A549 (cell line): ENCODE data around the gene NFKBIE. TPM values are rescaled to one million over a fixed set of nuclear protein-coding genes. Genes with fewer than 3 reads are reported as not detected.
A peak's percentile ranks its signal among the peaks of the same experiment; 100 is the strongest.

Experiments
- ATAC-seq, 2 experiments: fragments of 200-7000 bp in 1 of 2; fragments of >200 bp in 1 of 2; cut with Nextera tagmentation in 1 of 2; cut with Tn5 transposase in 1 of 2; 3 replicates each; pipeline versions ENCODE4 v1.8.0 to v1.9.1; 2018 to 2020; ENCODE audit warnings: mild to moderate bottlenecking in 1 of 2, moderate library complexity in 1 of 2
- CTCF ChIA-PET: fragments of 300-600 bp; sonication (Branson Sonifier 250); formaldehyde crosslinking; extraction: SDS; loops from one replicate; lab custom pipeline; 2021; ENCODE audit warnings: antibody characterized with exemption, inconsistent platforms; lab: Yijun Ruan, JAX
- POLR2A ChIA-PET: fragments of 350-600 bp; formaldehyde crosslinking; extraction: SDS; loops from one replicate; lab custom pipeline; 2021; ENCODE audit warnings: antibody characterized with exemption, inconsistent platforms; lab: Yijun Ruan, JAX
- DNase-seq, 2 experiments: peaks; one replicate each; pipeline versions ENCODE4 v3.0.0 to v3.0.0-alpha.2; 2011 to 2016; ENCODE audit warnings: low read depth in 1 of 2, low spot score in 1 of 2
- FAIRE-seq: peaks from 2 replicates; lab custom pipeline; 2011; peaks lifted over from hg19 to GRCh38; lab: Jason Lieb, UNC
- H3K27ac ChIP-seq, 2 experiments: fragments of >200 bp; sonication (Bioruptor Twin); formaldehyde crosslinking; 3 replicates each; pipeline ENCODE4 v1.5.1; 2016 to 2017
- H3K4me1 ChIP-seq: fragments of >200 bp; sonication (Bioruptor Twin); formaldehyde crosslinking; 3 replicates; pipeline ENCODE4 v1.6.1; 2016
- H3K4me2 ChIP-seq: fragments of >200 bp; sonication (Bioruptor Twin); formaldehyde crosslinking; 3 replicates; pipeline ENCODE4 v1.6.1; 2016
- H3K4me3 ChIP-seq: fragments of >200 bp; sonication (Bioruptor Twin); formaldehyde crosslinking; 3 replicates; pipeline ENCODE4 v1.5.1; 2016
- H3K9me3 ChIP-seq: fragments of >200 bp; sonication (Bioruptor Twin); formaldehyde crosslinking; 3 replicates; pipeline ENCODE4 v1.6.1; 2016
- EHF ChIP-seq: fragments of 250-450 bp; sonication (Bioruptor Pico); IDR thresholded peaks from 2 replicates; pipeline ENCODE4 v1.5.0; 2020; ENCODE audit warnings: mild to moderate bottlenecking
- EP300 ChIP-seq, 2 experiments: fragments of >200 bp; sonication (Bioruptor Twin); formaldehyde crosslinking; IDR thresholded peaks; 2 replicates in 1 of 2; 3 replicates in 1 of 2; pipeline ENCODE4 v1.6.1; 2016 to 2017
- FOSB ChIP-seq: fragments of 250-450 bp; sonication (Bioruptor Pico); IDR thresholded peaks from 2 replicates; pipeline ENCODE4 v1.5.0; 2020; ENCODE audit warnings: mild to moderate bottlenecking, moderate library complexity
- FOSL2 ChIP-seq, 2 experiments: fragments of 450-650 bp in 1 of 2; fragments of >200 bp in 1 of 2; sonication (Bioruptor Twin) in 1 of 2; formaldehyde crosslinking; IDR thresholded peaks; 2 replicates each; pipeline versions ENCODE4 v1.5.0 to v1.6.1; 2016 to 2020; ENCODE audit warnings: mild to moderate bottlenecking in 1 of 2, moderate library complexity in 1 of 2
- JUNB ChIP-seq: fragments of >200 bp; sonication (Bioruptor Twin); formaldehyde crosslinking; IDR thresholded peaks from 2 replicates; pipeline ENCODE4 v1.6.1; 2016
- KDM1A ChIP-seq: fragments of 200-600 bp; sonication (generic); IDR thresholded peaks from 2 replicates; pipeline ENCODE4 v1.6.1; 2016; ENCODE audit warnings: low read depth, mild to moderate bottlenecking
- KDM5A ChIP-seq: fragments of 200-600 bp; sonication (generic); IDR thresholded peaks from 2 replicates; pipeline ENCODE4 v1.6.1; 2016; ENCODE audit warnings: antibody characterized with exemption, mild to moderate bottlenecking
- MAFK ChIP-seq: fragments of 450-650 bp; IDR thresholded peaks from 2 replicates; pipeline ENCODE4 v1.6.1; 2014; ENCODE audit not compliant: partially characterized antibody
- POLR2A ChIP-seq: IDR thresholded peaks from 2 replicates; pipeline ENCODE4 v1.6.1; 2012; ENCODE audit warnings: mild to moderate bottlenecking, low read length
- RAD21 ChIP-seq, 2 experiments: fragments of >200 bp in 1 of 2; sonication (Bioruptor Twin) in 1 of 2; formaldehyde crosslinking in 1 of 2; IDR thresholded peaks in 1 of 2; conservative IDR thresholded peaks in 1 of 2; 2 replicates in 1 of 2; 3 replicates in 1 of 2; pipeline ENCODE4 v1.6.1; 2012 to 2018; ENCODE audit warnings: inconsistent platforms in 1 of 2
- TP53 ChIP-seq: fragments of 250-450 bp; sonication (Bioruptor Pico); IDR thresholded peaks from 2 replicates; pipeline ENCODE4 v1.5.0; 2021; ENCODE audit warnings: mild to moderate bottlenecking, moderate library complexity
- WGBS: methylation state at CpG from one replicate; pipeline ENCODE4 v1.1.6; 2017; ENCODE audit errors: missing lambda C conversion rate; 5-methylcytosine and 5-hydroxymethylcytosine counted together
- polyA plus RNA-seq, 4 experiments: library from polyadenylated mRNA; depleted of rRNA in 3 of 4; stranded (reverse); fragments of >200 nt; fragmentation: RNase III in 1 of 4; extraction: RNeasy Plus Mini Kit Qiagen cat#74134 plus additional on column Dnase treatment in 1 of 4; gene quantifications; 2 replicates in 3 of 4; 3 replicates in 1 of 4; pipeline ENCODE4 v1.2.3, GENCODE V29; 2011 to 2017
- TF ChIP-seq, protein P1 (sequence below): fragments of 250-450 bp; sonication (Bioruptor Pico); IDR thresholded peaks from 2 replicates; pipeline ENCODE4 v1.5.0; 2020; ENCODE audit warnings: low read depth, mild to moderate bottlenecking, moderate library complexity
- TF ChIP-seq, protein P2 (sequence below): IDR thresholded peaks from 2 replicates; pipeline ENCODE4 v1.6.1; 2012
- TF ChIP-seq, protein P3 (sequence below): fragments of >200 bp; sonication (Bioruptor Twin); formaldehyde crosslinking; IDR thresholded peaks from 3 replicates; pipeline ENCODE4 v1.6.1; 2016
- TF ChIP-seq, protein P4 (sequence below): fragments of >200 bp; sonication (Bioruptor Twin); formaldehyde crosslinking; IDR thresholded peaks from 2 replicates; pipeline ENCODE4 v1.6.1; 2016
- TF ChIP-seq, protein P5 (sequence below): fragments of 150-350 bp; IDR thresholded peaks from 2 replicates; pipeline ENCODE4 v1.6.1; 2014; ENCODE audit warnings: low read depth, mild to moderate bottlenecking, low read length
- TF ChIP-seq, protein P6 (sequence below): fragments of 450-650 bp; IDR thresholded peaks from 2 replicates; pipeline ENCODE4 v1.6.1; 2014; ENCODE audit warnings: antibody characterized with exemption
- TF ChIP-seq, protein P7 (sequence below): IDR thresholded peaks from 2 replicates; pipeline ENCODE4 v1.6.1; 2012; ENCODE audit warnings: low read depth, borderline replicate concordance
- TF ChIP-seq, protein P8 (sequence below): fragments of 200-600 bp; sonication (generic); IDR thresholded peaks from 2 replicates; pipeline ENCODE4 v1.6.1; 2016; ENCODE audit warnings: antibody characterized with exemption, mild to moderate bottlenecking, moderate library complexity

Gene NFKBIE
- polyA plus RNA-seq, 2 of the 4 experiments (the other 2 are of a cell fraction), result 6.0 to 6.3 TPM

DNA sequence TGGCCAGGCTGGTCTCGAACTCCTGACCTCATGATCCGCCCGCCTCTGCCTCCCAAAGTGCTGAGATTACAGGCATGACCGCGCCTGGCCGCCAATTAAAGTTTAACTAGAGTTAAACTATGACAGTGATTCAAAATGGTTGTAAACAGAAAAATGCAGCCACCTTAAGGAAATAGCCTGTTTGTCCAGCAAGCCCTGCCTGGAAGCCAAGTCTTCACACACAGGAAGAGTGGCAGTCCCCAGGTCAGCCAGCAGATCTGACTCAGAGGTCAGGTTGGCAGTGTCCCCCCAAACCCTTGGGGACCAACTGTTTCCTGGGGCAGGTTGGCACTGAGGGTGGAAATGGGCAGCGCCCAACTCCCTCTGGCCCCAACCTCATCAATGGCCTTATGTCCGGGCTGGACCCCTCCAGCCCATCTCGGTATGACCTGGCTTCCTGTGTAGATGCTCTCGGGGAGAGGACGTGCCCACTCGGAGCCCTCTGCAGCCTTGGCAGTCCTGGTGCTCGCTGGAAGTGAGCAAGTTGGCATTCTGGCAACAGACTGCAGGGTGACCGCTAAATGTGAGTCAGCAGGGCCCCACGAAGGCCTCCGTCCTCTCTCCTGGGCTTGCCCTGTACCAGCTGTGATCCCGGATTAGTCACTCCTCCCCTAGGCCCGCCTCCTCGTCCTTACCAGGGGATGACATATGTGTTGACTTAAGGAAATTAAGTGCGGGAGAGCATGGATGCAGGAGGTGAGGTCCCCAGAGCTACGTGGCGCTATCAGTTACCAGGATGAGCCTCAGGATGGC, 28.1 kb downstream of the NFKBIE start:
- ATAC-seq (peak; percentile 92 to 94), FAIRE-seq (no peak), DNase-seq (peak; percentile 88 to 96)
- WGBS, result 10% methylated on average over 13 of the region's 22 CpGs
- Histone ChIP-seq H3K9me3 (no peaks in the 10 kb centered on the region), H3K4me3 (peak overlapping the region; percentile 62), H3K27ac (peak overlapping the region; percentile 94 to 96), H3K4me1 (peaks cover 39% of the 10 kb centered on the region), H3K4me2 (peak overlapping the region; percentile 92)
- ChIA-PET POLR2A (interaction anchor here (1.1 to 1.3 kb wide), 2 partner anchors 9 to 13 kb away, joined by 4 to 27 read pairs; partner anchors contain the start of gene HSP90AB1), CTCF (interaction anchor here (0.7 to 8.4 kb wide), 23 partner anchors 10 to 467 kb away, joined by 3 to 111 read pairs (median 3); partner anchors contain the start of genes HSP90AB1, MYMX, SLC29A1 and VEGFA)
- TF ChIP-seq, protein P1, sequence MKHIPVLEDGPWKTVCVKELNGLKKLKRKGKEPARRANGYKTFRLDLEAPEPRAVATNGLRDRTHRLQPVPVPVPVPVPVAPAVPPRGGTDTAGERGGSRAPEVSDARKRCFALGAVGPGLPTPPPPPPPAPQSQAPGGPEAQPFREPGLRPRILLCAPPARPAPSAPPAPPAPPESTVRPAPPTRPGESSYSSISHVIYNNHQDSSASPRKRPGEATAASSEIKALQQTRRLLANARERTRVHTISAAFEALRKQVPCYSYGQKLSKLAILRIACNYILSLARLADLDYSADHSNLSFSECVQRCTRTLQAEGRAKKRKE, result no peak
- TF ChIP-seq MAFK, result peak; percentile 56
- peak; percentile 47; the same call in 1 of the 2 replicates for TF ChIP-seq POLR2A
- TF ChIP-seq, protein P2, sequence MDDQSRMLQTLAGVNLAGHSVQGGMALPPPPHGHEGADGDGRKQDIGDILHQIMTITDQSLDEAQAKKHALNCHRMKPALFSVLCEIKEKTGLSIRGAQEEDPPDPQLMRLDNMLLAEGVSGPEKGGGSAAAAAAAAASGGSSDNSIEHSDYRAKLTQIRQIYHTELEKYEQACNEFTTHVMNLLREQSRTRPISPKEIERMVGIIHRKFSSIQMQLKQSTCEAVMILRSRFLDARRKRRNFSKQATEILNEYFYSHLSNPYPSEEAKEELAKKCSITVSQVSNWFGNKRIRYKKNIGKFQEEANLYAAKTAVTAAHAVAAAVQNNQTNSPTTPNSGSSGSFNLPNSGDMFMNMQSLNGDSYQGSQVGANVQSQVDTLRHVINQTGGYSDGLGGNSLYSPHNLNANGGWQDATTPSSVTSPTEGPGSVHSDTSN, result peak; percentile 67
- TF ChIP-seq, protein P3, sequence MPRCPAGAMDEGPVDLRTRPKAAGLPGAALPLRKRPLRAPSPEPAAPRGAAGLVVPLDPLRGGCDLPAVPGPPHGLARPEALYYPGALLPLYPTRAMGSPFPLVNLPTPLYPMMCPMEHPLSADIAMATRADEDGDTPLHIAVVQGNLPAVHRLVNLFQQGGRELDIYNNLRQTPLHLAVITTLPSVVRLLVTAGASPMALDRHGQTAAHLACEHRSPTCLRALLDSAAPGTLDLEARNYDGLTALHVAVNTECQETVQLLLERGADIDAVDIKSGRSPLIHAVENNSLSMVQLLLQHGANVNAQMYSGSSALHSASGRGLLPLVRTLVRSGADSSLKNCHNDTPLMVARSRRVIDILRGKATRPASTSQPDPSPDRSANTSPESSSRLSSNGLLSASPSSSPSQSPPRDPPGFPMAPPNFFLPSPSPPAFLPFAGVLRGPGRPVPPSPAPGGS, result 0 out of 3 replicates have a peak, but pooled peaks have one; percentile 12
- TF ChIP-seq JUNB, result peak; percentile 42; the same call in 1 of the 2 replicates
- peak; percentile 33; the same call in 1 of the 2 replicates for TF ChIP-seq FOSL2 (IDR thresholded peaks at IDR 0.05)
- peak; percentile 90 for TF ChIP-seq FOSL2 (CRISPR knock-in tag; IDR thresholded peaks at IDR 0.05)
- no peak for TF ChIP-seq EHF

DNA sequence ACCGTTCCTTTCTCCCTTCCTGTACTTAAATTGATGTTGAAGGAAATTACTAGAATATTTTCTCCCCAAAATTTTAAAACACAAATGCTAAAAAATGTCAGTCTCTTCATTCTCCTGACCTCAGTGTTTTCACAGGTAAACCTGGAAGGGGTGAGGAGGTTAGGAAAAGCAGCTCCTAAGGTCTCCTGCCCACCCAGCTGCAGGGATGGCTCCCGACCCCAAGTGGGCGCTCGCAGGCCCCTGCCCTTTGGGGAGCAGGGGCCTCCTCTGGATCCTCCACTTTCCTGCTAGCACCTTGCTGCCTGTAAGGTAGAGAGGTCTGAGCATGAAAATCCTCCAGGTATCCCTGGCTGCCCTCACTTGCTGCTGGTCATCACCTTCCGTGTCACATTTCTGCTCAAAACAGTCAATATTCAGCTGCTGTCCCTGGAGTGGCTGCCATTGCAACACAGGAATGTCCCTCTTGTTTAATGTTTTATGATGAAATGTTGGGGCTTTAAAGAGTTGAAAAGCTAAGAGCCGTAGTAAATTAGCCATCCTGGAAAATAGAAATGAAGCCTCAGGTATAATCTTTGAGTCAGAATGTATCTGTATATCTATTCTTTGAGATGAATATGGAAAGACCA, 29.3 kb downstream of the NFKBIE start:
- Histone ChIP-seq H3K4me2 (peak overlapping the region; percentile 92; the same call in 1 of the 3 replicates), H3K9me3 (no peaks in the 10 kb centered on the region), H3K4me3 (no peak overlapping the region), H3K4me1 (peaks cover 39% of the 10 kb centered on the region), H3K27ac (peak overlapping the region in 1 of 2 experiments; percentile 96; a peak in 3 of 6 replicates)
- ChIA-PET POLR2A (no interaction called here), CTCF (interaction anchor here (0.7 to 8.4 kb wide), 11 partner anchors 10 to 467 kb away, joined by 3 to 111 read pairs (median 7); partner anchors contain the start of genes HSP90AB1, MYMX and SLC29A1)
- DNase-seq (no peak), ATAC-seq (no peak), FAIRE-seq (no peak)
- TF ChIP-seq EP300 (IDR thresholded peaks at IDR 0.05) (no peak), RAD21 (conservative IDR thresholded peaks at IDR 0.05 in 1 of 2, IDR thresholded peaks at IDR 0.05 in 1 of 2) (no peak), KDM1A (no peak), TP53 (CRISPR knock-in tag) (no peak)
- WGBS, result 91% methylated on average over 5 of the region's 6 CpGs

DNA sequence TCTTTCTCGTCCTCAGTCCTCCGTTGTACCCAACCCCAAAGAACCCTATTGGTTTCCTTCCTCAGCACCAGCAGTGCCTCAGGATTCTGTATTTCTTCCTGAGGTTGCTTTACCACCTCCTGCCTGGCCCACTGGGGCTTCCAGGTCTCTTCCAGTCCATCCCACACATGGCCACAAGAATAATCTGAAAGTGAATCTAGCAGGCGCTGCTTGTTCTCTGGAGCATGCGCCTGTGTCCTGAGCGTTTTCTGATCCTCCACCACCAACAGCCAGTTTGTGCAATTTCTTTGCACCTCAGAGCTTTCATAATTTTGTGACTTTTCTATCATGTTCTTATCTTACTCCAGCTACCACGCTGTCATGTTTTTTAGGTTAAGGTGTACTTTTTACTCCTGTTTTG, 30.1 kb downstream of the NFKBIE start:
- ChIA-PET POLR2A (interaction anchor here (1.8 kb wide), 1 partner anchor 12 kb away, joined by 13 read pairs; the partner anchor contains the start of gene HSP90AB1), CTCF (interaction anchor here (1.2 to 8.4 kb wide), 23 partner anchors 11 to 466 kb away, joined by 3 to 111 read pairs (median 7); partner anchors contain the start of genes HSP90AB1, MYMX and SLC29A1)
- Histone ChIP-seq H3K4me3 (no peak overlapping the region), H3K9me3 (no peaks in the 10 kb centered on the region), H3K4me2 (no peak overlapping the region), H3K4me1 (peaks cover 39% of the 10 kb centered on the region), H3K27ac (peak overlapping the region in 1 of 2 experiments; percentile 53; a peak in 2 of 6 replicates)
- FAIRE-seq (no peak), ATAC-seq (no peak), DNase-seq (no peak)
- 94% methylated on average over 6 of the region's 6 CpGs for WGBS
- TF ChIP-seq, protein P4, sequence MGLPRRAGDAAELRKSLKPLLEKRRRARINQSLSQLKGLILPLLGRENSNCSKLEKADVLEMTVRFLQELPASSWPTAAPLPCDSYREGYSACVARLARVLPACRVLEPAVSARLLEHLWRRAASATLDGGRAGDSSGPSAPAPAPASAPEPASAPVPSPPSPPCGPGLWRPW, result no peak
- no peak for TF ChIP-seq KDM5A
- TF ChIP-seq FOSB, result no peak
- TF ChIP-seq, protein P5, sequence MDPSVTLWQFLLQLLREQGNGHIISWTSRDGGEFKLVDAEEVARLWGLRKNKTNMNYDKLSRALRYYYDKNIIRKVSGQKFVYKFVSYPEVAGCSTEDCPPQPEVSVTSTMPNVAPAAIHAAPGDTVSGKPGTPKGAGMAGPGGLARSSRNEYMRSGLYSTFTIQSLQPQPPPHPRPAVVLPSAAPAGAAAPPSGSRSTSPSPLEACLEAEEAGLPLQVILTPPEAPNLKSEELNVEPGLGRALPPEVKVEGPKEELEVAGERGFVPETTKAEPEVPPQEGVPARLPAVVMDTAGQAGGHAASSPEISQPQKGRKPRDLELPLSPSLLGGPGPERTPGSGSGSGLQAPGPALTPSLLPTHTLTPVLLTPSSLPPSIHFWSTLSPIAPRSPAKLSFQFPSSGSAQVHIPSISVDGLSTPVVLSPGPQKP, result no peak
- TF ChIP-seq, protein P6, sequence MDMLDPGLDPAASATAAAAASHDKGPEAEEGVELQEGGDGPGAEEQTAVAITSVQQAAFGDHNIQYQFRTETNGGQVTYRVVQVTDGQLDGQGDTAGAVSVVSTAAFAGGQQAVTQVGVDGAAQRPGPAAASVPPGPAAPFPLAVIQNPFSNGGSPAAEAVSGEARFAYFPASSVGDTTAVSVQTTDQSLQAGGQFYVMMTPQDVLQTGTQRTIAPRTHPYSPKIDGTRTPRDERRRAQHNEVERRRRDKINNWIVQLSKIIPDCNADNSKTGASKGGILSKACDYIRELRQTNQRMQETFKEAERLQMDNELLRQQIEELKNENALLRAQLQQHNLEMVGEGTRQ, result no peak
- TF ChIP-seq, protein P7, sequence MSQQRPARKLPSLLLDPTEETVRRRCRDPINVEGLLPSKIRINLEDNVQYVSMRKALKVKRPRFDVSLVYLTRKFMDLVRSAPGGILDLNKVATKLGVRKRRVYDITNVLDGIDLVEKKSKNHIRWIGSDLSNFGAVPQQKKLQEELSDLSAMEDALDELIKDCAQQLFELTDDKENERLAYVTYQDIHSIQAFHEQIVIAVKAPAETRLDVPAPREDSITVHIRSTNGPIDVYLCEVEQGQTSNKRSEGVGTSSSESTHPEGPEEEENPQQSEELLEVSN, result no peak
- TF ChIP-seq, protein P8, sequence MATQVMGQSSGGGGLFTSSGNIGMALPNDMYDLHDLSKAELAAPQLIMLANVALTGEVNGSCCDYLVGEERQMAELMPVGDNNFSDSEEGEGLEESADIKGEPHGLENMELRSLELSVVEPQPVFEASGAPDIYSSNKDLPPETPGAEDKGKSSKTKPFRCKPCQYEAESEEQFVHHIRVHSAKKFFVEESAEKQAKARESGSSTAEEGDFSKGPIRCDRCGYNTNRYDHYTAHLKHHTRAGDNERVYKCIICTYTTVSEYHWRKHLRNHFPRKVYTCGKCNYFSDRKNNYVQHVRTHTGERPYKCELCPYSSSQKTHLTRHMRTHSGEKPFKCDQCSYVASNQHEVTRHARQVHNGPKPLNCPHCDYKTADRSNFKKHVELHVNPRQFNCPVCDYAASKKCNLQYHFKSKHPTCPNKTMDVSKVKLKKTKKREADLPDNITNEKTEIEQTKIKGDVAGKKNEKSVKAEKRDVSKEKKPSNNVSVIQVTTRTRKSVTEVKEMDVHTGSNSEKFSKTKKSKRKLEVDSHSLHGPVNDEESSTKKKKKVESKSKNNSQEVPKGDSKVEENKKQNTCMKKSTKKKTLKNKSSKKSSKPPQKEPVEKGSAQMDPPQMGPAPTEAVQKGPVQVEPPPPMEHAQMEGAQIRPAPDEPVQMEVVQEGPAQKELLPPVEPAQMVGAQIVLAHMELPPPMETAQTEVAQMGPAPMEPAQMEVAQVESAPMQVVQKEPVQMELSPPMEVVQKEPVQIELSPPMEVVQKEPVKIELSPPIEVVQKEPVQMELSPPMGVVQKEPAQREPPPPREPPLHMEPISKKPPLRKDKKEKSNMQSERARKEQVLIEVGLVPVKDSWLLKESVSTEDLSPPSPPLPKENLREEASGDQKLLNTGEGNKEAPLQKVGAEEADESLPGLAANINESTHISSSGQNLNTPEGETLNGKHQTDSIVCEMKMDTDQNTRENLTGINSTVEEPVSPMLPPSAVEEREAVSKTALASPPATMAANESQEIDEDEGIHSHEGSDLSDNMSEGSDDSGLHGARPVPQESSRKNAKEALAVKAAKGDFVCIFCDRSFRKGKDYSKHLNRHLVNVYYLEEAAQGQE, result no peak
- no peak for TF ChIP-seq KDM1A
